EL (cell line): ENCODE data around the gene MORN5.

Experiments used
- DNase-seq: peaks from one replicate; pipeline ENCODE4 v3.0.0-alpha.2; 2016

The MORN5 gene

GRCh38 chr9:122144836-122145591 is 14.7 kb upstream of the MORN5 start:
- DNase-seq: no peak

- DNase-seq: no peak
Observed at GRCh38 chr9:122145592-122145863, 14.2 kb upstream of the MORN5 start.

GRCh38 chr9:122151267-122151828 is 8.4 kb upstream of the MORN5 start:
- no peak for DNase-seq

DNA sequence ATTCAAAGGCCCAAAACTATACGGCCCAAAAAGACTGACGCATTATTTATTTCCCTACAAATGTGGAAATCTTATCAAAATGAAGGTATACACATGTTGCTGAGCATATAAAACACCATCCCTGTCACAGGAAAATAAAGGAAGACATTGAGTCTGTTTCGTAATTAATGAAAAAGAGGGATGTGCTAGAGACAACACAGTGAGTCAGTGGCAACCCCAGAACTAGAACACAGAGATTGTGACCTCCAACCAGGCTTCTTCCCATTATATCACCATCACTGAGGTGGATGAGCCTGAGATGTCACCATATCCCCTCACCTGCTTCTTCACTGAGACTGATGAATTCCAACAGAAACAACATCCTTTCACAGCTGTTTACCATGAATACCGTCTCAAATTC is 3.9 kb upstream of the MORN5 start:
- DNase-seq: no peak

DNA sequence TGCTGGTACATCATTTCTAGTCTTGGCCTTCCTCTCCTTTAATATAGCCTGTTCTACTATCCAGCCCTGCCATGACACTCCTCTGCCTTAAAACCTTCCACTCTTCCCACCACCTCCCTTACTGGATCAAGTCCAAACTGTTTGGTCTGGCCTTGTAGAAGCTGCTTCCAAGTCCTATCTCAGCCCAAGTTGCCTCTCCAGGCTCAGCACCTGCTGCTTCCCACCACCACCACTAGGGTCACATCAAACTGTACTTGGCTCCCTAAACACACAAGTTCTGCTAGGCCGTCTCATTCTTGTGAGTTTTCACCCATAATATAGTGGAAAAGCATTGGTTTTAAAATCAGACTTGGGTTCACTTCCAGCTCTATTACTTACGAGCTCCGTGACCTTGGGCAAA is 1.5 kb upstream of the MORN5 start:
- peak; percentile 54 for DNase-seq

- DNase-seq: no peak
Observed at GRCh38 chr9:122159925-122160246, 178 bp downstream of the MORN5 start.

DNA sequence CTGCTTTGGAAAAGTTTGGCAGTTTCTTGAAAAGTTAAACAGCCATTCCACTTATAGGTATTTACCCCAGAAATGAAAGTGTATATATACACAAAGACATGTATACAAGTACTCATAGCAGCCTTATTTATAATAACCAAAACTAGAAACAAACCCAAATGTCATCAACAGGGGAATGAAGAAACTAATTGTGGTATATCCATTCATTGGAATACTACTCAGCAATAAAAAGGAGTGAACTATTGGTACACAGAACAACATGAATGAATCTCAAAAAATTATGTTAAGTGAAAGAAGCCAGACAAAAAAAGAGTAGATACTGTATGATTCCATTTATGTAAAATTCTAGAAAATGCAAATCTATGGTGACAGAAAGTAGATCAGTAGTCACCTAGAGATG is 2.7 kb downstream of the MORN5 start:
- no peak for DNase-seq

- DNase-seq: no peak
Observed at GRCh38 chr9:122164286-122164685, 4.6 kb downstream of the MORN5 start.

DNA sequence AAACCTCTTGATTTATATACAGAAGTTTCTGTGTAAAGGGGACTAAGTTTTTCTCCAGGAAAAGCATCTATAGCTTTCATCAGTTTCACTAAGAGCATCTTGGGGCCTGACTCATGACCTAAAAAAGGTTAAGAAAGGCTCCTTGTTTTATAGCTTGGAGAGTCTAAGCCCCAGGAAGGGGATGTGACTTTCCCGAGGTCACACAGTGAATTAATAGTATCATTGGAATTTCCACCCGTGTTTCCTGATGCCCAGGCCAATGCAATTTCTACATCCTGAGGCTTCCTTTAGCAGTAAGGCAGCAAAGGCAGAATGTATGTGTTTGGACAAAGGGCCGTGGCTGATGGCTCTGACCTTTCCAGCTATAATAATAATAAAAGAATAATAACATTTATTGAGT is 8.6 kb downstream of the MORN5 start:
- DNase-seq: peak; percentile 19

DNA sequence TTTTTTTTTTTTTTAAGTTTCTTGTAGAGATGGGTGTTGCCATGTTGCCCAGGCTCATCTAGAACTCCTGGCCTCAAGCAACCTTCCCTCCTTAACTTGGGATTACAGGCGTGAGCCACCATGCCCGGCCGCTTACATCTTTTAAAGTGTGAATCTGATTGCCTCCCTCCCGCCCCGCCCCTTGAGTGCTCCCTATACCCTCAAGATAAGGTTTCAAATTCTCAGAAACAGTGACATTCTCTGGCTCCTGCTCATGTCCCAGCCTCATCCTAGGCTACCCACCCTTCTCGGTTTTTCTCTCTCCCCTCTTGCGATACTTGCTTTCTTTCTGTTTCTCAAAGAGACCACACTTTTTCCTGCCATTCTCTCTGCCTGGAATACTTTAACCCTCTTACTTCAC is 12.4 kb downstream of the MORN5 start:
- DNase-seq: no peak

- DNase-seq: no peak
Observed at GRCh38 chr9:122173670-122174069, 14.0 kb downstream of the MORN5 start.

GRCh38 chr9:122176916-122177315 is 17.2 kb downstream of the MORN5 start:
- DNase-seq: no peak

GRCh38 chr9:122179054-122179689 is 19.5 kb downstream of the MORN5 start:
- no peak for DNase-seq

- peak; percentile 59 for DNase-seq
Observed at GRCh38 chr9:122179690-122180074, 20.0 kb downstream of the MORN5 start.

GRCh38 chr9:122180633-122181032 is 20.9 kb downstream of the MORN5 start:
- DNase-seq: peak; percentile 82

DNA sequence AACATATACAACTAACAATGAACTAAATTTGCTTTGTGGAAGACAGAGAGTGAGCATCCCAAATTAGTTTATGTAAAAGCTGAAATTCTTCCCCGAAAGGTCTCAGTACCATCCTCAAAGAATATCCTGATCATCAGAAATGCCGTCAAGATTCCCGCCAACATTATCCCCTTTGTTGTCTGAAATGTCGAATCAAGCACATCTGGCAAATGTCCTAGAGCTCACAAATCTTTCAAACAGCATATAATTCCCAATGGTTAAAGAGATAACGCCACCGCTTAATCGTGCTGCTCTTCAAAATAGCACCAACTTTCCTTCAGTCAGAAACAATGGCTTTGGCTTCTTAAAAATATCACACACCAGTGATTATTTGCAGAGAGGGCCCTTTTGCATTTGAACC is 23.8 kb downstream of the MORN5 start:
- no peak for DNase-seq

DNA sequence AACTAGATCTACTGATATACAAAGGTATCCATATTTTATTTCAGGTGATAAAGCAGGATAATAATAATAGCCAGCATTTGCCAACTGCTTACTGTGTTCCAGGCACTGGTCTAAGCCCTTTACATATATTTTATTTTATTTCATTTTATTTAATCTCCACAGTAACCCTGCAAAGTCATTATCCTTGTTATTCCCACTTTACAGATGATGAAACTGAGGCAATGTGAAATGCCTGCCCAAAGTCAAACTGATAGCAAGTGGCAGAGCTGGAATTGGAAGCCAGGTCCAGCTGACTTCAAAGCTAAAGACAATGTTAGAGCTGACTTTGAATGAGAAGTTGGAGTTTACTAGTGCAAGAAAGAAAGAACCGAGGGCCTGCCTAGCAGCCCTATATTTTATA is 24.8 kb downstream of the MORN5 start:
- no peak for DNase-seq

- no peak for DNase-seq
Observed at GRCh38 chr9:122186301-122186700, 26.6 kb downstream of the MORN5 start.

DNA sequence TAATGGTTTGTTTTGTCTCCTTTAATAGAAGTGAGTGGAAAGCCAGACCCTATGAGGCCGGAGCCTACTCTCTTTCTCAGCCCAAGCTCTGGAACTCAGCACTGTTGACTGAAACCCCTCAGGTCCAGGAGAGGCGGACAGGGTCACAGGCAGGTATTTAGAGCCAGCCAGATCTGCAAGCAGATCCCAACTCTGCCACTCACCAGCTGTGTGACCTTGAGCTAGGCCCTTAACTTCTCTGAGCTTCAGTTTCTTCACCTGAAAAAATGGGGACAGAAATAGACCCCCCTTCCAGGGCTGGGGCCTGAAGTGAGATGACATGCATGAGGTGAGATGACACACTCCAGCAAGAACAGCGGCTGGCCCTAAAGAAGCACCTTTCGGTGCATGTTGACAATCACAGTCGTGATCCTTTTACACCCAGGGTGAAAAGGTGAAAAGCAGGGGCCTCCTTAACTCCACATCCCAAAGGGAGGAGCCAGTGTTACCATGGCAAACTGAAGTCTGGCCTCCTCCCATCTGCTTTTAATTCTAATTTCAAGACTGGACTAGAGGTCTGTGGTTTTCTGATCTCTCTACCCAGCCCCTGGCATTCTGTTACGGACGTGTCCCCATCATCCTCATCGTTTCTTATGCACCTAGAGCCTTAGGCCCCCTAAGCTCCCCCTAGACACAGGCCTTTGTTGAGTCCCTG is 27.2 kb downstream of the MORN5 start:
- no peak for DNase-seq

GRCh38 chr9:122188369-122188768 is 28.7 kb downstream of the MORN5 start:
- DNase-seq: no peak

DNA sequence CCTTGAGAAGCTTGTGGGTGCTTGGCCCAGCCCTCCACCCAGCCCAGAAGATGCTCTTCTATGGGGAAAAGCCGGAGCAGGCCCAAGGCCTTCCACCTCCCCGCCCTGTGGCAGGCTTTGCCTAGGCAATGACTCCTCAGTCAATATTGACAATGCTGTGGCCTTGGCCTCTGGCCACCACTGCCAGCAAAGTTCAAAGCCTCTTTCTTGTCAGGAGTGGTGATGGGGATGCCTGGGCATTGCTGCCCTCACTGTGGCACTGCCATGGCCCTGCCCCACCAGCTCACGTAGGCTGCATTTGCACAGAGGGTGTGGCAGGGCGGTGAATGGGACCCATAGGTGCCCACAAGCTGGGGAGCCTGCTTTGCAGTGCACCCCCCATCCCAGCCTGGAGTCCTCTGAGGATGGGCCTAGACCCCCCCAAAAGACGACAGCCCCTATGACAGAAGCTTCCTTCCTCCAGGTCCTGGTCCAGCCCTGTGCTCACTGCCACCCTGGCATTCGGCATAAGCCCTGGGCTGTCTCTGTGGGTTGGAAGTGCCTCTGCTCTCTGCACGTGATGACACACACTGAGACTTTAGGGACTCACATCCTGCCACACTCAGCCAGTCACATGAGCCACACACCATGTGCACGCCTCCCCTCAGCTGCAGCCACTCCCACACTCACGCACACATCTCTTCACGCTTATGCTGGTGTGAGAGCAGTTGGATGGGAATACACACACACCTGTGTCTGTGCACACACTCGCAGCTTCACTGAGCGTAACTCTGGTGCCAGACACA is 31.1 kb downstream of the MORN5 start:
- DNase-seq: peak; percentile 60

DNA sequence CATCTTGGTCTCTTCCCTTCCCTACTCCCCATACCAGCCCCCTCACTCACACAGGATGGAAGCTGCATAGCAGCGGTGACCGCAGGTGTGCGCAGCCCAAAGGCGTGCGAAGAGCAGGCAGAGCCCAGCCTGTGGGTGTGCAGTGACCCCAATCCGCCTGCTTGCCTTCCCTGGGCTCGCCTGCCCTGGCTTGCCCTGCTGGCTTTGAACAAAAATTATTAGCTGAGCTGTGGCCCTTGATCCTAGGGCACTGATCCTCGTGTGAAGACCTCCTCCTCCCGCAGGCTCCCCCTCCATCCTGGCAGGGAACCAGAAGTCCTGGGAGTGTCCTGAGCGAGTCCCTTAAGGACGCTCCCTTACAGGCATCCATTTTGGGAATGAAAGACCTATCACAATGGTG is 31.9 kb downstream of the MORN5 start:
- no peak for DNase-seq

GRCh38 chr9:122192261-122192875 is 32.7 kb downstream of the MORN5 start:
- DNase-seq: no peak
